Upper lobe of right lung (tissue), 1 donor: Measurements from ENCODE around the gene ZBED1. TPM values are rescaled to one million over a fixed set of nuclear protein-coding genes. Genes with fewer than 3 reads are reported as not detected.
A peak's percentile ranks its signal among the peaks of the same experiment; 100 is the strongest.

ENCODE experiments used
- ATAC-seq: fragments of 200-7000 bp; cut with Tn5 transposase; one replicate; pipeline ENCODE4 v1.9.1; 2020; ENCODE audit warnings: mild to moderate bottlenecking, moderate library complexity
- DNase-seq: peaks from one replicate; pipeline ENCODE4 v3.0.0-alpha.2; 2020
- H3K27ac ChIP-seq: fragments of 200-600 bp; one replicate; pipeline ENCODE4 v1.8.0; 2022
- H3K27me3 ChIP-seq: fragments of 200-600 bp; one replicate; pipeline ENCODE4 v1.8.0; 2022; ENCODE audit warnings: mild to moderate bottlenecking
- H3K36me3 ChIP-seq: fragments of 200-600 bp; one replicate; pipeline ENCODE4 v1.8.0; 2022
- H3K4me1 ChIP-seq: fragments of 200-600 bp; one replicate; pipeline ENCODE4 v1.8.0; 2022
- H3K4me3 ChIP-seq: fragments of 200-600 bp; one replicate; pipeline ENCODE4 v1.8.0; 2022; ENCODE audit warnings: mild to moderate bottlenecking
- H3K9me3 ChIP-seq: fragments of 200-600 bp; one replicate; pipeline ENCODE4 v1.8.0; 2022
- intact Hi-C: fragments of 100-400 bp; cut with DNase I; formaldehyde crosslinking; loops from one replicate; pipeline ENCODE4 v1.11.0; 2022
- long read RNA-seq: library from polyadenylated mRNA; unstranded; transcript quantifications from one replicate; pipeline ENCODE4 v2.0.0, GENCODE V29; 2021
- total RNA-seq: library from RNA; stranded (reverse); fragmentation: NEBNext Ultra II Directional; extraction: Animal tissue kit (Norgen Biotek cat#: 25700); gene quantifications from one replicate; pipeline ENCODE4 v1.2.1, GENCODE V29; 2021
- TF ChIP-seq, protein P1 (sequence below): fragments of 200-600 bp; IDR thresholded peaks from one replicate; pipeline ENCODE4 v1.8.0; 2022; ENCODE audit warnings: antibody characterized with exemption
- donor health status: DM: no; HTN: yes; CAD: no; lungs with severe emphysema.

ZBED1 gene
- 40.0 TPM for total RNA-seq
- long read RNA-seq, full-length matches to known transcripts, result 89 of 122 reads
- long read RNA-seq, partial matches to known transcripts, result 0 of 122 reads
- long read RNA-seq, other reads (novel, unspliced or antisense), result 33 of 122 reads

DNA sequence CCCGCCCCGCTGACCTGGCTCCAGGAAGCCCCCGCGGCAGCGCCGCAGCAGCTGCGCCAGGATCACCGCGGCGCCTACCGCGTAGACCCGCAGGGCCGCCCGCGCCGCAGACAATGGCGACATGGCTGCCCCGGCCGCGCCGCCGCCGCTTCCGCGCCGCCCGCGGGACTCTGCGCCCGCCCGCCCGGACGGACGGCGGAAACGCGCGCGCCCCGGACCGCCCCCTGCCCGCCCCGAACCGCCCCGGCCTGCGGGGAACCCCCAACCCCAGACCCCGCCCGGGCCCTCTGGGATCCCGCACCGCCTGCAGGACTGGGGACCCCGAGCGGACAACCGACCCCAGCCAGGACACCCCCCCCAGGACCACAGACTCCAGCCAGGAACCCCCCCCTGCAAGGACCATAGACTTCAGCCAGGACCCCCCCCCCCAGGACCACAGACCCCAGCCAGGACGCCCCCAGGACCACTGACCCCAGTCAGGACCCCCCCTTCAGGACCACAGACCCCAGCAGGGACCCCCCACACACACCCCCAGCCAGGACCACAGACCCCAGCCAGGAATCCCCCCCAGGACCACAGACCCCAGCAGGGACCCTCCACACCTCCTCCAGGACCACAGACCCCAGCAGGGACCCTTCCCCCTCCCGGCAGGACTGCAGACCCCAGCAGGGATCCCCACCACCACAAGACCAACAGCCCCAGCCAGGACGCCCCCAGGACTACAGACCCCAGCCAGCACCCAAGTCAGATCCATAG lies at the start of gene ZBED1, which contains the start of gene DHRSX:
Gene ZBED1, minus strand, starts transcription at position 174 of the 756 bp plus-strand sequence. CDS start 10,257 bp downstream, outside the sequence.
Gene DHRSX, minus strand, starts transcription at position 174 of the 756 bp plus-strand sequence. Its CDS starts 51 bp downstream, at position 123.
- no peaks in the 10 kb centered on the region for H3K9me3 ChIP-seq
- H3K4me1 ChIP-seq, result peaks cover 28% of the 10 kb centered on the region
- peaks cover 6% of the 10 kb centered on the region for H3K36me3 ChIP-seq
- TF ChIP-seq, protein P1, sequence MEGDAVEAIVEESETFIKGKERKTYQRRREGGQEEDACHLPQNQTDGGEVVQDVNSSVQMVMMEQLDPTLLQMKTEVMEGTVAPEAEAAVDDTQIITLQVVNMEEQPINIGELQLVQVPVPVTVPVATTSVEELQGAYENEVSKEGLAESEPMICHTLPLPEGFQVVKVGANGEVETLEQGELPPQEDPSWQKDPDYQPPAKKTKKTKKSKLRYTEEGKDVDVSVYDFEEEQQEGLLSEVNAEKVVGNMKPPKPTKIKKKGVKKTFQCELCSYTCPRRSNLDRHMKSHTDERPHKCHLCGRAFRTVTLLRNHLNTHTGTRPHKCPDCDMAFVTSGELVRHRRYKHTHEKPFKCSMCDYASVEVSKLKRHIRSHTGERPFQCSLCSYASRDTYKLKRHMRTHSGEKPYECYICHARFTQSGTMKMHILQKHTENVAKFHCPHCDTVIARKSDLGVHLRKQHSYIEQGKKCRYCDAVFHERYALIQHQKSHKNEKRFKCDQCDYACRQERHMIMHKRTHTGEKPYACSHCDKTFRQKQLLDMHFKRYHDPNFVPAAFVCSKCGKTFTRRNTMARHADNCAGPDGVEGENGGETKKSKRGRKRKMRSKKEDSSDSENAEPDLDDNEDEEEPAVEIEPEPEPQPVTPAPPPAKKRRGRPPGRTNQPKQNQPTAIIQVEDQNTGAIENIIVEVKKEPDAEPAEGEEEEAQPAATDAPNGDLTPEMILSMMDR, result no peak
- DNase-seq (no peak), ATAC-seq (peak; percentile 77)
- no peaks in the 10 kb centered on the region for H3K27me3 ChIP-seq
- peak within 1 kb of the TSS; percentile 89 for H3K4me3 ChIP-seq
- H3K27ac ChIP-seq, result peak within 1 kb of the TSS; percentile 91
- intact Hi-C loops, result no loop called here

- DNase-seq (no peak), ATAC-seq (peak; percentile 69)
- no peaks in the 10 kb centered on the region for H3K4me1 ChIP-seq
- H3K9me3 ChIP-seq, result no peaks in the 10 kb centered on the region
- intact Hi-C loops, result no loop called here
- TF ChIP-seq, protein P1, result no peak
- no peaks in the 10 kb centered on the region for H3K36me3 ChIP-seq
- H3K27ac ChIP-seq, result no peak overlapping the region
- H3K27me3 ChIP-seq, result no peaks in the 10 kb centered on the region
- H3K4me3 ChIP-seq, result no peak overlapping the region
These were observed 49.1 kb upstream of the ZBED1 start for GRCh38 chrX:2549876-2550275.

GRCh38 chrX:2548711-2549423 lies 48.1 kb upstream of the ZBED1 start:
- Histone ChIP-seq H3K9me3 (no peaks in the 10 kb centered on the region), H3K4me3 (no peak overlapping the region), H3K36me3 (no peaks in the 10 kb centered on the region), H3K4me1 (no peaks in the 10 kb centered on the region), H3K27me3 (no peaks in the 10 kb centered on the region), H3K27ac (no peak overlapping the region)
- intact Hi-C loops, result no loop called here
- TF ChIP-seq, protein P1, result no peak
- no peak for ATAC-seq
- DNase-seq, result no peak

DNA sequence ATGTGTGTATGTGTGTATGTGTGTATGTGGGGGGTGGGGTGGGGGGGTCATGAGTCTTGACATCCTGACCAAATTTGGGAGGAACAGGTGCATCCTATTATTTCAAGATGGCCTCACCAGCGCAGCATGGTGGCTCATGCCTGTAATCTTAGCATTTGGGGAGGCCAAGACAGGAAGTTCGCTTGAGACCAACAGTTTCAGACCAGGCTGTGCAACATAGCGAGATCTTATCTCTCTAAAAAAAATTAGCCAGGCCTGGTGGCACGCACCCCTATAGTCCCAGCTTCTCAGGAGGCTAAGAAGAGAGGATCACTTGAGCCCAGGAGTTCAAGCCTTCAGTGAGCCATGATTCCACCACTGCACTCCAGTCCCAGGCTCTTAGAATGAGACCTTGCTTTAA lies 47.0 kb upstream of the ZBED1 start:
- Histone ChIP-seq H3K9me3 (no peaks in the 10 kb centered on the region), H3K4me3 (no peak overlapping the region), H3K27ac (no peak overlapping the region), H3K27me3 (no peaks in the 10 kb centered on the region), H3K4me1 (no peaks in the 10 kb centered on the region), H3K36me3 (no peaks in the 10 kb centered on the region)
- ATAC-seq, result no peak
- TF ChIP-seq, protein P1, result no peak
- no peak for DNase-seq
- intact Hi-C loops, result no loop called here

- Histone ChIP-seq H3K4me1 (no peaks in the 10 kb centered on the region), H3K27ac (no peak overlapping the region), H3K4me3 (no peak overlapping the region), H3K36me3 (no peaks in the 10 kb centered on the region), H3K9me3 (no peaks in the 10 kb centered on the region), H3K27me3 (no peaks in the 10 kb centered on the region)
- intact Hi-C loops, result no loop called here
- TF ChIP-seq, protein P1, result no peak
- DNase-seq, result no peak
- ATAC-seq, result no peak
These were observed 45.7 kb upstream of the ZBED1 start for GRCh38 chrX:2546496-2546895.
